Neural progenitor cell (in vitro differentiated cells): ENCODE data around the gene FAM83F. TPM values are rescaled to one million over a fixed set of nuclear protein-coding genes. Genes with fewer than 3 reads are reported as not detected.

Source experiments
- DNase-seq: peaks from one replicate; pipeline ENCODE4 v3.0.0-alpha.2; 2016; ENCODE audit warnings: low spot score
- H2AFZ ChIP-seq: fragments of 200-600 bp; sonication (generic); replicated peaks from 2 replicates; pipeline ENCODE4 v1.6.1; 2016; ENCODE audit warnings: antibody characterized with exemption
- H3F3A ChIP-seq: fragments of 200-600 bp; sonication (generic); 2 replicates; pipeline ENCODE4 v1.6.1; 2016; ENCODE audit warnings: antibody characterized with exemption, low read depth
- H3K27ac ChIP-seq: fragments of 200-600 bp; sonication (generic); 2 replicates; pipeline ENCODE4 v1.5.1; 2016; ENCODE audit warnings: mild to moderate bottlenecking
- H3K27me3 ChIP-seq: fragments of 200-600 bp; sonication (generic); 2 replicates; pipeline ENCODE4 v1.6.1; 2016; ENCODE audit warnings: mild to moderate bottlenecking, moderate library complexity
- H3K36me3 ChIP-seq: fragments of 200-600 bp; sonication (generic); 2 replicates; pipeline ENCODE4 v1.5.1; 2016
- H3K4me1 ChIP-seq: fragments of 200-600 bp; sonication (generic); 2 replicates; pipeline ENCODE4 v1.6.1; 2016; ENCODE audit warnings: mixed run types
- H3K4me2 ChIP-seq: fragments of 200-600 bp; sonication (generic); 2 replicates; pipeline ENCODE4 v1.6.1; 2016
- H3K4me3 ChIP-seq: fragments of 200-600 bp; sonication (generic); 2 replicates; pipeline ENCODE4 v1.5.1; 2016
- H3K79me2 ChIP-seq: fragments of 200-600 bp; sonication (generic); 2 replicates; pipeline ENCODE4 v1.6.1; 2016; ENCODE audit warnings: low read depth
- H3K9ac ChIP-seq: fragments of 200-600 bp; sonication (generic); 2 replicates; pipeline ENCODE4 v1.6.1; 2016
- H3K9me3 ChIP-seq: fragments of 200-600 bp; sonication (generic); 2 replicates; pipeline ENCODE4 v1.5.1; 2016; ENCODE audit warnings: low read depth
- H4K20me1 ChIP-seq: fragments of 200-600 bp; sonication (generic); 2 replicates; pipeline ENCODE4 v1.6.1; 2016; ENCODE audit warnings: low read depth
- H3K27ac Mint-ChIP-seq: 3 replicates; pipeline ENCODE4 v1.8.0; 2021; ENCODE audit warnings: mixed read lengths
- H3K27me3 Mint-ChIP-seq: 2 replicates; pipeline ENCODE4 v1.8.0; 2022; ENCODE audit warnings: low read depth, mild to moderate bottlenecking, inconsistent platforms, moderate library complexity, mixed read lengths; ENCODE audit not compliant: insufficient read depth
- H3K36me3 Mint-ChIP-seq: 3 replicates; pipeline ENCODE4 v1.8.0; 2021; ENCODE audit warnings: mixed read lengths
- H3K4me1 Mint-ChIP-seq: 3 replicates; pipeline ENCODE4 v1.8.0; 2021; ENCODE audit warnings: mixed read lengths
- H3K4me3 Mint-ChIP-seq: 3 replicates; pipeline ENCODE4 v1.8.0; 2021; ENCODE audit warnings: mild to moderate bottlenecking, moderate library complexity, mixed read lengths
- H3K9me3 Mint-ChIP-seq: 3 replicates; pipeline ENCODE4 v1.8.0; 2020; ENCODE audit warnings: mixed read lengths
- CTCF ChIP-seq: fragments of 200-600 bp; sonication (generic); IDR thresholded peaks from 2 replicates; pipeline ENCODE4 v1.5.1; 2017; ENCODE audit warnings: antibody characterized with exemption, mild to moderate bottlenecking
- EZH2 ChIP-seq: fragments of 200-600 bp; sonication (generic); IDR thresholded peaks from 2 replicates; pipeline ENCODE4 v1.6.1; 2017; ENCODE audit warnings: antibody characterized with exemption, mild to moderate bottlenecking, moderate library complexity
- EZH2phosphoT487 ChIP-seq: fragments of 200-600 bp; sonication (generic); IDR thresholded peaks from 2 replicates; pipeline ENCODE4 v1.6.1; 2017; ENCODE audit warnings: antibody characterized with exemption
- total RNA-seq: library from RNA; depleted of rRNA; stranded (reverse); fragments of >200 nt; gene quantifications from 2 replicates; pipeline ENCODE4 v1.2.3, GENCODE V29; 2015; ENCODE audit warnings: low replicate concordance

FAM83F gene
- total RNA-seq, 1 donor from 2014 or later: 0.09 TPM

- Mint-ChIP-seq H3K4me3 (peak overlapping the region; percentile 97), H3K4me1 (peaks cover 16% of the 10 kb centered on the region), H3K27me3 (peaks cover 18% of the 10 kb centered on the region), H3K9me3 (no peaks in the 10 kb centered on the region), H3K27ac (no peak overlapping the region), H3K36me3 (no peaks in the 10 kb centered on the region)
- Histone ChIP-seq H3K36me3 (no peaks in the 10 kb centered on the region), H3K4me1 (peaks cover 7% of the 10 kb centered on the region), H3K79me2 (peaks cover 28% of the 10 kb centered on the region), H3K4me2 (no peak overlapping the region), H3K9ac (no peak overlapping the region), H2AFZ (no peak overlapping the region), H4K20me1 (peaks cover 28% of the 10 kb centered on the region), H3K4me3 (no peak overlapping the region), H3K9me3 (no peaks in the 10 kb centered on the region), H3F3A (peaks cover 13% of the 10 kb centered on the region), H3K27me3 (peaks cover 50% of the 10 kb centered on the region), H3K27ac (no peak overlapping the region)
- DNase-seq: no peak
- TF ChIP-seq EZH2phosphoT487 (no peak), EZH2 (no peak), CTCF (no peak)
Observed at GRCh38 chr22:40043081-40043480, 48.3 kb downstream of the FAM83F start.

DNA sequence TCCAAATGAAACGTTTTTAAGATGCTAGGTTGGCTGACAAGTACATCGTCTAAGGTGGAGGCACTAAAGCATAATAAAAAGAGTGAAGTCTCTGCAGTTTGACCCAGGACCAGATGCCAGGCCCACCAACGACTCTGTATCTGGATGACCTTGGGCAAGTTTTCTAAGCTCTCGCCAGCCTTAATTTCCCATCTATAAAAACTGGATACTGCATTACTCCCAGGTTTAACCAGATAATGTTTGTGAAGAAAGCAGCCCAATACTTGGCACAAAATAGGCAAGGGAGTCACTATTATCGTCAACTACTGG lies 49.0 kb downstream of the FAM83F start:
- Histone ChIP-seq H2AFZ (peak overlapping the region; percentile 64), H3K27ac (no peak overlapping the region), H3K79me2 (peaks cover 35% of the 10 kb centered on the region), H3K4me1 (peaks cover 7% of the 10 kb centered on the region), H3K9me3 (no peaks in the 10 kb centered on the region), H4K20me1 (peaks cover 35% of the 10 kb centered on the region), H3K27me3 (peaks cover 43% of the 10 kb centered on the region), H3F3A (peaks cover 13% of the 10 kb centered on the region), H3K36me3 (no peaks in the 10 kb centered on the region), H3K9ac (no peak overlapping the region), H3K4me2 (peak overlapping the region; percentile 70), H3K4me3 (peak overlapping the region; percentile 60)
- H3K4me3 Mint-ChIP-seq: peak overlapping the region; percentile 97
- H3K27me3 Mint-ChIP-seq: peaks cover 16% of the 10 kb centered on the region
- H3K36me3 Mint-ChIP-seq: no peaks in the 10 kb centered on the region
- no peak for TF ChIP-seq EZH2phosphoT487
- TF ChIP-seq EZH2: no peak
- no peak for TF ChIP-seq CTCF
- H3K27ac Mint-ChIP-seq: peak overlapping the region; percentile 96
- H3K4me1 Mint-ChIP-seq: peaks cover 16% of the 10 kb centered on the region
- DNase-seq: no peak
- no peaks in the 10 kb centered on the region for H3K9me3 Mint-ChIP-seq

- H3K9ac ChIP-seq: no peak overlapping the region
- Mint-ChIP-seq H3K27me3 (peaks cover 15% of the 10 kb centered on the region), H3K4me3 (peak overlapping the region; percentile 97), H3K4me1 (peaks cover 16% of the 10 kb centered on the region), H3K36me3 (no peaks in the 10 kb centered on the region), H3K27ac (peak overlapping the region; percentile 96), H3K9me3 (no peaks in the 10 kb centered on the region)
- peaks cover 7% of the 10 kb centered on the region for H3K4me1 ChIP-seq
- H3K4me2 ChIP-seq: peak overlapping the region; percentile 73
- peaks cover 38% of the 10 kb centered on the region for H3K27me3 ChIP-seq
- H2AFZ ChIP-seq: peak overlapping the region; percentile 89
- DNase-seq: peak; percentile 99
- H3K9me3 ChIP-seq: no peaks in the 10 kb centered on the region
- peaks cover 13% of the 10 kb centered on the region for H3F3A ChIP-seq
- no peaks in the 10 kb centered on the region for H3K36me3 ChIP-seq
- peaks cover 40% of the 10 kb centered on the region for H4K20me1 ChIP-seq
- H3K79me2 ChIP-seq: peaks cover 40% of the 10 kb centered on the region
- TF ChIP-seq EZH2phosphoT487: no peak
- peak overlapping the region; percentile 89 for H3K27ac ChIP-seq
- peak overlapping the region; percentile 60 for H3K4me3 ChIP-seq
Observed at GRCh38 chr22:40044102-40044869, 49.5 kb downstream of the FAM83F start.
